Liver (tissue), 9 donors: ENCODE data around the gene ZC3HAV1L. TPM values are rescaled to one million over a fixed set of nuclear protein-coding genes. Genes with fewer than 3 reads are reported as not detected.

Experiments used
- DNase-seq: peaks from one replicate; pipeline ENCODE4 v3.0.0-alpha.2; 2017; ENCODE audit warnings: low spot score
- H3K27ac ChIP-seq, 2 donors: one replicate each; pipeline ENCODE4 v1.7.0; 2013; ENCODE audit warnings: inconsistent platforms in 2 of 2, low read length in 2 of 2, control low read depth in 1 of 2, low read depth in 1 of 2, mild to moderate bottlenecking in 1 of 2
- H3K27me3 ChIP-seq, 4 donors: one replicate each; pipeline versions ENCODE4 v1.6.1 to v1.7.0; 2013; ENCODE audit warnings: low read length in 3 of 4, inconsistent platforms in 1 of 4, mild to moderate bottlenecking in 1 of 4, moderate library complexity in 1 of 4; ENCODE audit not compliant: control insufficient read depth in 4 of 4, insufficient read depth in 4 of 4
- H3K36me3 ChIP-seq, 4 donors: one replicate each; pipeline versions ENCODE4 v1.6.1 to v1.7.0; 2013; ENCODE audit warnings: low read length in 3 of 4, mild to moderate bottlenecking in 3 of 4, low read depth in 1 of 4, moderate library complexity in 1 of 4; ENCODE audit not compliant: control insufficient read depth in 4 of 4, insufficient read depth in 3 of 4
- H3K4me1 ChIP-seq, 4 donors: one replicate each; pipeline versions ENCODE4 v1.6.1 to v1.7.0; 2013; ENCODE audit warnings: low read length in 3 of 4, mild to moderate bottlenecking in 3 of 4, moderate library complexity in 1 of 4; ENCODE audit not compliant: control insufficient read depth in 4 of 4, insufficient read depth in 4 of 4
- H3K4me3 ChIP-seq, 3 donors: one replicate each; pipeline versions ENCODE4 v1.6.1 to v1.7.0; 2013; ENCODE audit warnings: low read length in 3 of 3, control low read depth in 1 of 3, low read depth in 1 of 3, mild to moderate bottlenecking in 1 of 3
- H3K9ac ChIP-seq, 2 donors: one replicate each; pipeline ENCODE4 v1.7.0; 2013; ENCODE audit warnings: low read length in 2 of 2, mild to moderate bottlenecking in 2 of 2, moderate library complexity in 2 of 2, control low read depth in 1 of 2, low read depth in 1 of 2
- H3K9me3 ChIP-seq, 4 donors: one replicate each; pipeline versions ENCODE4 v1.6.1 to v1.7.0; 2013; ENCODE audit warnings: low read length in 3 of 4; ENCODE audit not compliant: control insufficient read depth in 4 of 4
- EGR1 ChIP-seq, 2 donors: IDR thresholded peaks; 2 replicates each; pipeline ENCODE4 v1.6.1; 2016 to 2018; ENCODE audit warnings: antibody characterized with exemption in 2 of 2, low read depth in 2 of 2
- FOXA1 ChIP-seq: IDR thresholded peaks from 2 replicates; pipeline ENCODE4 v1.6.1; 2016; ENCODE audit warnings: antibody characterized with exemption
- FOXA2 ChIP-seq: IDR thresholded peaks from 2 replicates; pipeline ENCODE4 v1.6.1; 2016; ENCODE audit warnings: antibody characterized with exemption
- GABPA ChIP-seq, 2 donors: IDR thresholded peaks in 1 of 2; conservative IDR thresholded peaks in 1 of 2; 2 replicates each; pipeline ENCODE4 v1.6.1; 2016; ENCODE audit warnings: antibody characterized with exemption in 2 of 2, mild to moderate bottlenecking in 1 of 2, moderate library complexity in 1 of 2
- HNF4A ChIP-seq, 2 donors: conservative IDR thresholded peaks; 2 replicates each; pipeline ENCODE4 v1.6.1; 2016; ENCODE audit warnings: antibody characterized with exemption in 2 of 2, mild to moderate bottlenecking in 2 of 2
- HNF4G ChIP-seq: IDR thresholded peaks from 2 replicates; pipeline ENCODE4 v1.6.1; 2016; ENCODE audit warnings: antibody characterized with exemption
- JUND ChIP-seq, 2 donors: IDR thresholded peaks; 2 replicates each; pipeline ENCODE4 v1.6.1; 2016; ENCODE audit warnings: antibody characterized with exemption in 2 of 2
- NR2F2 ChIP-seq: IDR thresholded peaks from 2 replicates; pipeline ENCODE4 v1.6.1; 2016; ENCODE audit warnings: antibody characterized with exemption
- RAD21 ChIP-seq, 2 donors: IDR thresholded peaks; 2 replicates each; pipeline ENCODE4 v1.6.1; 2016; ENCODE audit warnings: antibody characterized with exemption in 2 of 2, mild to moderate bottlenecking in 2 of 2
- RXRA ChIP-seq, 2 donors: IDR thresholded peaks; 2 replicates each; pipeline ENCODE4 v1.6.1; 2017 to 2018; ENCODE audit warnings: antibody characterized with exemption in 2 of 2, mild to moderate bottlenecking in 1 of 2
- SP1 ChIP-seq: IDR thresholded peaks from 2 replicates; pipeline ENCODE4 v1.6.1; 2018; ENCODE audit warnings: antibody characterized with exemption, mild to moderate bottlenecking
- TAF1 ChIP-seq: conservative IDR thresholded peaks from 2 replicates; pipeline ENCODE4 v1.6.1; 2016; ENCODE audit warnings: antibody characterized with exemption, mild to moderate bottlenecking
- YY1 ChIP-seq: IDR thresholded peaks from 2 replicates; pipeline ENCODE4 v1.6.1; 2016; ENCODE audit warnings: antibody characterized with exemption, mild to moderate bottlenecking
- WGBS: extraction: QIAGEN DNeasy Blood & Tissue Kit; methylation state at CpG from one replicate; pipeline ENCODE4 v1.1.7; 2013; 5-methylcytosine and 5-hydroxymethylcytosine counted together
- polyA plus RNA-seq, 2 donors: library from polyadenylated mRNA; stranded (reverse) in 1 of 2; unstranded in 1 of 2; fragments of 200-250 nt in 1 of 2; fragments of >200 nt in 1 of 2; fragmentation: Nextera tagmentation in 1 of 2; extraction: Ambion mirVana in 1 of 2; gene quantifications; one replicate each; pipeline versions ENCODE4 v1.2.1 to v1.2.3, GENCODE V29; 2013 to 2015
- total RNA-seq, 2 donors: library from RNA; depleted of rRNA; stranded (reverse); fragments of >200 nt; gene quantifications; one replicate each; pipeline ENCODE4 v1.2.3, GENCODE V29; 2014
- TF ChIP-seq, protein P1 (sequence below): IDR thresholded peaks from 2 replicates; pipeline ENCODE4 v1.6.1; 2016; ENCODE audit warnings: antibody characterized with exemption
- TF ChIP-seq, protein P2 (sequence below): IDR thresholded peaks from 2 replicates; pipeline ENCODE4 v1.6.1; 2016; ENCODE audit warnings: antibody characterized with exemption
- TF ChIP-seq, protein P3 (sequence below): IDR thresholded peaks from 2 replicates; pipeline ENCODE4 v1.6.1; 2016; ENCODE audit warnings: antibody characterized with exemption, mild to moderate bottlenecking
- TF ChIP-seq, protein P4 (sequence below): IDR thresholded peaks from 2 replicates; pipeline ENCODE4 v1.6.1; 2016; ENCODE audit warnings: antibody characterized with exemption
- TF ChIP-seq, protein P5 (sequence below): fragments of 150-350 bp; IDR thresholded peaks from 2 replicates; pipeline ENCODE4 v1.5.1; 2017; ENCODE audit warnings: improper control_type of control experiment, low read depth, low read length; ENCODE audit not compliant: missing input control
- donor health status: healthy.
- donor health status: healthy.
- donor health status: healthy.
- donor health status: healthy.
- donor health status: healthy.

Gene ZC3HAV1L
- total and polyA plus RNA-seq, 4 donors, result 0.19 to 16.2 (median 1.9) TPM

DNA sequence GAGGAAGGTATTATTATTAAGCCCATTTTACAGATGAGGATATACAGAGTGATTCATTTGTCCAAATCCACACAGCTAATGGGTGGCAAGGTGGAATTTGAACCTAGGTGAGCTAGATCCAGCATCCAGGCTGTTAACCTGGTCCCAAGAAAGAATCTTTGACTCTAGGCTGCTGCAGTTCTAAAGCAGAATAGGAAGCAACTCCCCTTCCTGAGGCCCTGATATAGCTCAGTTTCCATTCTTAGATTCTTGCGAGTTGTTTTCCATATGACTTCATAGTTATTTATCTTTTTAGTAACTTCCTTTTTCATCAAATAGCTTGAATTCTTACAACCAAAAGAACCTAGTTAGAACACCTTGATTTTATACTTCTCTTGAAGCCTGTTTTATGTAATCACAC is 24.1 kb upstream of the ZC3HAV1L start:
- WGBS, result 67% methylated on average over 1 of the region's 1 CpG
- Histone ChIP-seq H3K9ac (no peak overlapping the region), H3K9me3 (no peaks in the 10 kb centered on the region), H3K36me3 (peaks cover 5 to 54% (median 35%) of the 10 kb centered on the region in 4 donors), H3K4me1 (peaks cover 0 to 9% (median 6%) of the 10 kb centered on the region in 4 donors), H3K27me3 (no peaks in the 10 kb centered on the region), H3K27ac (no peak overlapping the region), H3K4me3 (no peak overlapping the region)
- TF ChIP-seq, protein P1, sequence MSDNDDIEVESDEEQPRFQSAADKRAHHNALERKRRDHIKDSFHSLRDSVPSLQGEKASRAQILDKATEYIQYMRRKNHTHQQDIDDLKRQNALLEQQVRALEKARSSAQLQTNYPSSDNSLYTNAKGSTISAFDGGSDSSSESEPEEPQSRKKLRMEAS, result no peak
- TF ChIP-seq EGR1 (IDR thresholded peaks at IDR 0.05; ENCODE audit: low read depth in 2 of 2) (no peak), RXRA (IDR thresholded peaks at IDR 0.05) (no peak), NR2F2 (no peak), FOXA2 (no peak), GABPA (IDR thresholded peaks at IDR 0.05 in 1 of 2, conservative IDR thresholded peaks at IDR 0.05 in 1 of 2) (no peak), YY1 (no peak), JUND (IDR thresholded peaks at IDR 0.05) (no peak), HNF4A (conservative IDR thresholded peaks at IDR 0.05) (no peak), FOXA1 (no peak), TAF1 (no peak), RAD21 (IDR thresholded peaks at IDR 0.05) (no peak), HNF4G (no peak)
- TF ChIP-seq, protein P2, sequence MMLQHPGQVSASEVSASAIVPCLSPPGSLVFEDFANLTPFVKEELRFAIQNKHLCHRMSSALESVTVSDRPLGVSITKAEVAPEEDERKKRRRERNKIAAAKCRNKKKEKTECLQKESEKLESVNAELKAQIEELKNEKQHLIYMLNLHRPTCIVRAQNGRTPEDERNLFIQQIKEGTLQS, result no peak
- TF ChIP-seq, protein P3, sequence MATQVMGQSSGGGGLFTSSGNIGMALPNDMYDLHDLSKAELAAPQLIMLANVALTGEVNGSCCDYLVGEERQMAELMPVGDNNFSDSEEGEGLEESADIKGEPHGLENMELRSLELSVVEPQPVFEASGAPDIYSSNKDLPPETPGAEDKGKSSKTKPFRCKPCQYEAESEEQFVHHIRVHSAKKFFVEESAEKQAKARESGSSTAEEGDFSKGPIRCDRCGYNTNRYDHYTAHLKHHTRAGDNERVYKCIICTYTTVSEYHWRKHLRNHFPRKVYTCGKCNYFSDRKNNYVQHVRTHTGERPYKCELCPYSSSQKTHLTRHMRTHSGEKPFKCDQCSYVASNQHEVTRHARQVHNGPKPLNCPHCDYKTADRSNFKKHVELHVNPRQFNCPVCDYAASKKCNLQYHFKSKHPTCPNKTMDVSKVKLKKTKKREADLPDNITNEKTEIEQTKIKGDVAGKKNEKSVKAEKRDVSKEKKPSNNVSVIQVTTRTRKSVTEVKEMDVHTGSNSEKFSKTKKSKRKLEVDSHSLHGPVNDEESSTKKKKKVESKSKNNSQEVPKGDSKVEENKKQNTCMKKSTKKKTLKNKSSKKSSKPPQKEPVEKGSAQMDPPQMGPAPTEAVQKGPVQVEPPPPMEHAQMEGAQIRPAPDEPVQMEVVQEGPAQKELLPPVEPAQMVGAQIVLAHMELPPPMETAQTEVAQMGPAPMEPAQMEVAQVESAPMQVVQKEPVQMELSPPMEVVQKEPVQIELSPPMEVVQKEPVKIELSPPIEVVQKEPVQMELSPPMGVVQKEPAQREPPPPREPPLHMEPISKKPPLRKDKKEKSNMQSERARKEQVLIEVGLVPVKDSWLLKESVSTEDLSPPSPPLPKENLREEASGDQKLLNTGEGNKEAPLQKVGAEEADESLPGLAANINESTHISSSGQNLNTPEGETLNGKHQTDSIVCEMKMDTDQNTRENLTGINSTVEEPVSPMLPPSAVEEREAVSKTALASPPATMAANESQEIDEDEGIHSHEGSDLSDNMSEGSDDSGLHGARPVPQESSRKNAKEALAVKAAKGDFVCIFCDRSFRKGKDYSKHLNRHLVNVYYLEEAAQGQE, result no peak
- TF ChIP-seq, protein P4, sequence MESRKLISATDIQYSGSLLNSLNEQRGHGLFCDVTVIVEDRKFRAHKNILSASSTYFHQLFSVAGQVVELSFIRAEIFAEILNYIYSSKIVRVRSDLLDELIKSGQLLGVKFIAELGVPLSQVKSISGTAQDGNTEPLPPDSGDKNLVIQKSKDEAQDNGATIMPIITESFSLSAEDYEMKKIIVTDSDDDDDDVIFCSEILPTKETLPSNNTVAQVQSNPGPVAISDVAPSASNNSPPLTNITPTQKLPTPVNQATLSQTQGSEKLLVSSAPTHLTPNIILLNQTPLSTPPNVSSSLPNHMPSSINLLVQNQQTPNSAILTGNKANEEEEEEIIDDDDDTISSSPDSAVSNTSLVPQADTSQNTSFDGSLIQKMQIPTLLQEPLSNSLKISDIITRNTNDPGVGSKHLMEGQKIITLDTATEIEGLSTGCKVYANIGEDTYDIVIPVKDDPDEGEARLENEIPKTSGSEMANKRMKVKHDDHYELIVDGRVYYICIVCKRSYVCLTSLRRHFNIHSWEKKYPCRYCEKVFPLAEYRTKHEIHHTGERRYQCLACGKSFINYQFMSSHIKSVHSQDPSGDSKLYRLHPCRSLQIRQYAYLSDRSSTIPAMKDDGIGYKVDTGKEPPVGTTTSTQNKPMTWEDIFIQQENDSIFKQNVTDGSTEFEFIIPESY, result no peak
- TF ChIP-seq, protein P5, sequence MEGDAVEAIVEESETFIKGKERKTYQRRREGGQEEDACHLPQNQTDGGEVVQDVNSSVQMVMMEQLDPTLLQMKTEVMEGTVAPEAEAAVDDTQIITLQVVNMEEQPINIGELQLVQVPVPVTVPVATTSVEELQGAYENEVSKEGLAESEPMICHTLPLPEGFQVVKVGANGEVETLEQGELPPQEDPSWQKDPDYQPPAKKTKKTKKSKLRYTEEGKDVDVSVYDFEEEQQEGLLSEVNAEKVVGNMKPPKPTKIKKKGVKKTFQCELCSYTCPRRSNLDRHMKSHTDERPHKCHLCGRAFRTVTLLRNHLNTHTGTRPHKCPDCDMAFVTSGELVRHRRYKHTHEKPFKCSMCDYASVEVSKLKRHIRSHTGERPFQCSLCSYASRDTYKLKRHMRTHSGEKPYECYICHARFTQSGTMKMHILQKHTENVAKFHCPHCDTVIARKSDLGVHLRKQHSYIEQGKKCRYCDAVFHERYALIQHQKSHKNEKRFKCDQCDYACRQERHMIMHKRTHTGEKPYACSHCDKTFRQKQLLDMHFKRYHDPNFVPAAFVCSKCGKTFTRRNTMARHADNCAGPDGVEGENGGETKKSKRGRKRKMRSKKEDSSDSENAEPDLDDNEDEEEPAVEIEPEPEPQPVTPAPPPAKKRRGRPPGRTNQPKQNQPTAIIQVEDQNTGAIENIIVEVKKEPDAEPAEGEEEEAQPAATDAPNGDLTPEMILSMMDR, result no peak
- DNase-seq, result no peak

DNA sequence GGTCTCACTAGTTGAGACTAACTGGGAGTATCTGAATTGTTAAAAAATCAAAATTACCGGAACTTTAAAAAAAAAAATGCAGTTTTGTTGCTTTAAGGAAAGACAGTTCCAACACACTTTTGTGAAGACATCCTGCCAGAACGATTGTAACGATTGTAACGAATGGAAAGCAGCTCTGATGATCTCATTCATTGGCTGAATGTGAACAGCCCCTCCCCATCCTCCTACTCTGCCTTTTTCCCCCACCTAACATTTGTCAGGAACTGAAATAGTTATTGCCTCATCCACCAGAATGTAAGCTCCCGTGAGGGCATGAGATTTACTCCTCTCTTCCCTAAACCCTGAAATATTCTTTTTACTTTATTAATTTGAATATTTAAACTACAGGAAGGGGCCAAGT is 23.1 kb upstream of the ZC3HAV1L start:
- Histone ChIP-seq H3K36me3 (peaks cover 5 to 55% (median 36%) of the 10 kb centered on the region in 4 donors), H3K27me3 (no peaks in the 10 kb centered on the region), H3K4me1 (no peaks in the 10 kb centered on the region), H3K9me3 (no peaks in the 10 kb centered on the region), H3K4me3 (no peak overlapping the region), H3K9ac (no peak overlapping the region), H3K27ac (no peak overlapping the region)
- DNase-seq, result no peak
- WGBS, result 77% methylated on average over 5 of the region's 5 CpGs
- TF ChIP-seq, protein P4, result no peak
- TF ChIP-seq RAD21 (IDR thresholded peaks at IDR 0.05), result no peak
- no peak for TF ChIP-seq NR2F2
- TF ChIP-seq, protein P3, result no peak
- TF ChIP-seq, protein P1, result no peak
- TF ChIP-seq SP1, result no peak
- no peak for TF ChIP-seq FOXA1
- TF ChIP-seq JUND (IDR thresholded peaks at IDR 0.05), result no peak
- TF ChIP-seq YY1, result no peak
- no peak for TF ChIP-seq HNF4A (conservative IDR thresholded peaks at IDR 0.05)
